GM10248 (cell line): ENCODE results near the gene SCG3.
"Not testable (repeated sequence)": the region's sequence is repeated elsewhere in the genome, so short reads cannot be mapped to it uniquely, and the experiment has no call there.

Experiments
- CTCF ChIA-PET: fragments of 300-600 bp; sonication (Branson Sonifier 250); formaldehyde crosslinking; extraction: SDS; loops from one replicate; lab custom pipeline; 2021; ENCODE audit warnings: antibody characterized with exemption; lab: Yijun Ruan, JAX
- POLR2A ChIA-PET: fragments of 350-650 bp; sonication (Branson Sonifier 250); formaldehyde crosslinking; extraction: SDS; loops from one replicate; lab custom pipeline; 2020; ENCODE audit warnings: antibody characterized with exemption; lab: Yijun Ruan, JAX
- DNase-seq: peaks from one replicate; pipeline ENCODE4 v3.0.0; 2012; ENCODE audit errors: extremely low spot score
- TF ChIP-seq, protein P1 (sequence below): IDR thresholded peaks from 2 replicates; pipeline ENCODE4 v1.5.1; 2012; ENCODE audit warnings: mild to moderate bottlenecking, low read depth; ENCODE audit errors: extremely low read depth, missing control alignments, control extremely low read depth

The SCG3 gene

DNA sequence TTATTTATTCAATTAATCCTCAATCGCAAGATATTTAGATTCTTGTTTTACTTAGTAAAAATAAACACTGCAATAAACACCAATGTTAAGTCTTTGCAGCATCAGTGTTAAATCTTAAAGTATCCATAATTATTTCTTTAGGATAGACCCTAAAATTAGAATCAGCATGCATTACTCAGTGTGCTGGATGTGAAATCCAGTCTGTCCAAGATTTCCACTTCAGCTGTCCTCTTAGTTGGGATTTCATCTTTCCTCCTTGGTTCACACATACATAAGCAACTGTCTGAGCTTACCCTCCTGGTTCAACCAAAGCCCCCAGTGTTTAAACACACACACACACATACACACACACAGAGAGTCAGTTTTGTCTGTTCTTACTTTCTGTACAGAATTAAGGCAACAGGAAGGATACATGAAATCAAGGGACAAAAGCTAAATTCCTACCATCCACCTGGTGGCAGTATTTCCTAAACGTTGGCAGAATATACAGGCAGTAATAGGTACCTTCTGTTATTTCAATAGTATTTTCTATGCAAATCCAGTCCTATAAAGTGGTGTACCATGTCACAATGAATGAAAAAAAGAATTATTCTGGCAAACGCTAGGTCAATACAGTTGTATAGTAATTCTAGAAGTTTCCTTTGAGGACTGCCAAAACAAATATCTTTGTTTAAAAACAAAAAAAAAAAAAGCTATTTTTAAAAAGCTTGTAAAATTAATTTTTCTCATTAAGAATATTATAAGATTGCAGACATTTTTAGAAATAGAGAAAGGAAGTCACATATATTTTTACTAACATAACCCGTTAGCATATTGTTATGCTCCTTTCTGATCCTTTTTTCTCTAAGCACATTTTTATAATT lies 31.4 kb upstream of the SCG3 start:
- peak; percentile 64 for DNase-seq
- TF ChIP-seq, protein P1, sequence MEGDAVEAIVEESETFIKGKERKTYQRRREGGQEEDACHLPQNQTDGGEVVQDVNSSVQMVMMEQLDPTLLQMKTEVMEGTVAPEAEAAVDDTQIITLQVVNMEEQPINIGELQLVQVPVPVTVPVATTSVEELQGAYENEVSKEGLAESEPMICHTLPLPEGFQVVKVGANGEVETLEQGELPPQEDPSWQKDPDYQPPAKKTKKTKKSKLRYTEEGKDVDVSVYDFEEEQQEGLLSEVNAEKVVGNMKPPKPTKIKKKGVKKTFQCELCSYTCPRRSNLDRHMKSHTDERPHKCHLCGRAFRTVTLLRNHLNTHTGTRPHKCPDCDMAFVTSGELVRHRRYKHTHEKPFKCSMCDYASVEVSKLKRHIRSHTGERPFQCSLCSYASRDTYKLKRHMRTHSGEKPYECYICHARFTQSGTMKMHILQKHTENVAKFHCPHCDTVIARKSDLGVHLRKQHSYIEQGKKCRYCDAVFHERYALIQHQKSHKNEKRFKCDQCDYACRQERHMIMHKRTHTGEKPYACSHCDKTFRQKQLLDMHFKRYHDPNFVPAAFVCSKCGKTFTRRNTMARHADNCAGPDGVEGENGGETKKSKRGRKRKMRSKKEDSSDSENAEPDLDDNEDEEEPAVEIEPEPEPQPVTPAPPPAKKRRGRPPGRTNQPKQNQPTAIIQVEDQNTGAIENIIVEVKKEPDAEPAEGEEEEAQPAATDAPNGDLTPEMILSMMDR = peak; percentile 68
- POLR2A ChIA-PET = no interaction called here
- CTCF ChIA-PET = interaction anchor here (0.7 to 3.9 kb wide), 41 partner anchors 8 to 586 kb away, joined by 3 to 168 read pairs (median 5); partner anchors contain the start of genes DMXL2 and LYSMD2

DNA sequence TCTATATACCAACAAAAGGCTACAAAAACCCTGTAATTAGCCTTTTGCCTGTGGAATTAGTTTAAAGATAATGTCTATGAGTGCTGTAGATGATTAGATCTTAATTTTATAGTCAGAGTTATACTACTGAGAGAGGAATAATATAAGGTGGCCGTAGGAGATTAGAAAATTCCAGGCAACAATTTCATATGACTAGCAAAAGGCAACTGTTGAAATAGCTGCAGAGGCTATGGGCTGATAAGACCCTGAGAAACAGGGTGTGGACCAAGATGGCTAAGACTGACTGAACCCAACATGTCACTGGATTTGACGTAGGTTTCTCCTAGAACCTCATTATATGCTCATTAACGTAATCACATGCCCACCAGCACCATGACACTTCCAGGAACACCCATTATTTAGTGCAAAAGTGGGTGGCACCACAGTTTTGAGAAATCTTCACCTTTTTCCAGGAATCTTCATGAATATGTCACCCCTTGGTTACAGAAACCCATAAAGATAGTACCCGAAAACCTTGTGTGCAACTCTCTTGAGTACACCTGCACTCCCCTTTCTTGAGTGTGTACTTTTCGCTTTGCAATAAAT lies 29.1 kb upstream of the SCG3 start:
- ChIA-PET CTCF (interaction anchor here (0.9 to 3.8 kb wide), 3 partner anchors 10 to 123 kb away, joined by 3 to 168 read pairs (median 22); no protein-coding TSS in a partner anchor), POLR2A (no interaction called here)
- TF ChIP-seq, protein P1 = no peak
- no peak for DNase-seq

DNA sequence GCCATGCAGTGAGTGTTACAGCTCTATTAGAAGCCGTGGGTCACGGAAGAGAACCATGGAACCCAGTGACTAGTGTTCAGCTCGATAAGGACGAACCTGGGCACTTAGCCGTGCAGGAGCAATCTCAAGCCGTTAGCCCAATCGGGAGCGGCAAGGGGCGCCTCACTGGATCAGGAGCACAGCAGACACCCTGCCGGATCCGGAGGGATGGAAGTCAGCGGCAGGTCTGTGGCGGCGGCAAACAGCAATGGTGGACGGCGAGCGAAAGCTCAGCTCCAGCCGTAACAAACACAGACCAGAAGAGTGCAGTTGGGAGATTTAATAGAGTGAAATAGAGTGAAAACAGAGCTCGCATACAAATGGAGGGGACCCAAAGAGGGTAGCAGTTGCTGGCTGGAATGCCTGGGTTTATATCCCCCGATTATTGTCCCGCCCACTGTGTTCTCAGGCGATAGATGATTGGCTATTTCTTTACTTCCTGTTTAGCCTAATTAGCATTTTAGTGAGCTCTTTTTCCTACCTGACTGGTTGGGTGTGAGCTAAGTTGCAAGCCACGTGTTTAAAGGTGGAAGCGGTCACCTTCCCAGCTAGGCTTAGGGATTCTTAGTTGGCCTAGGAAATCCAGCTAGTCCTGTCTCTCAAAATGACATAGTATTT lies 25.8 kb upstream of the SCG3 start:
- CTCF ChIA-PET = interaction anchor here (1.4 to 6.6 kb wide), 2 partner anchors 121 to 128 kb away, joined by 4 to 45 read pairs; no protein-coding TSS in a partner anchor
- DNase-seq, POLR2A ChIA-PET: not testable (repeated sequence)

DNA sequence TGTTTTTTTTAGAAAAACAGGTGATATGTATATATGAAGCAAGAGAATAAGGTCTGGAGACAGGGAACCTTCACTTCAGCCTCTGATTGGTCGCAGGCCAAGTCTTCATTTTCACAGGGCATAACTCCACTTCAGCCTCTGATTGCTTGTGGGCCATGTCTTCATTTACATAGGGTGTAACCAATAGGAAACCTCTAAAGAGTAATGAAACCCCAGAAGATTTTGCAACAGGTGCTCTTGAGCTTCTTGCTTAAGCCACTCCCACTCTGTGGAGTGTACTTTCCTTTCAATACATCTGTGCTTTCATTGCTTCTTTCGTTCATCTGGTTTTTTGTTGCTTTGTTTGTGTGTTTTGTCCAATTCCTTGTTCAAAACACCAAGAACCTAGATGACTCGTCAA lies 22.6 kb upstream of the SCG3 start:
- POLR2A ChIA-PET = no interaction called here
- CTCF ChIA-PET = interaction anchor here (1.8 to 6.6 kb wide), 2 partner anchors 98 to 118 kb away, joined by 5 to 45 read pairs; no protein-coding TSS in a partner anchor
- DNase-seq = no peak
- TF ChIP-seq, protein P1 = no peak

DNA sequence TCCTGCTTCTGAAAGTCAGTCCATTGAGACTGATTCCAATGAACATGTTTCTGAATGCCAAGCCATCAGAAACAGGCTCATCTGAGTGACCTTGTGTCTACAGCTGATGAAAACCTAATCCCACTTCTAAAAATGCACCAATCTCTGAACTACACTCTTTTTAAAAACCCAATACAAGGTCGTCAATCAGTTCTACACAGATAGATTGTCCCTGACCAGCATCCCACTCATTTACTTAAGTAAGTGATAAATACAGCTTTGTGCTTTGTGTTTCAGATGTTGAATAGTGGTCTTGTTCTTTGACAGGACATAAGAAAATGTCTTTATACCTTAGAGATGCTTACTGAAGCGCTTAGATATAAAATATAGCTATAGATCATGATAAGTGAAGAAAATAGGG lies 20.2 kb upstream of the SCG3 start:
- TF ChIP-seq, protein P1 = no peak
- no peak for DNase-seq
- POLR2A ChIA-PET = no interaction called here
- CTCF ChIA-PET = interaction anchor here (0.9 to 3.9 kb wide), 2 partner anchors 10 to 116 kb away, joined by 6 to 22 read pairs; no protein-coding TSS in a partner anchor

DNA sequence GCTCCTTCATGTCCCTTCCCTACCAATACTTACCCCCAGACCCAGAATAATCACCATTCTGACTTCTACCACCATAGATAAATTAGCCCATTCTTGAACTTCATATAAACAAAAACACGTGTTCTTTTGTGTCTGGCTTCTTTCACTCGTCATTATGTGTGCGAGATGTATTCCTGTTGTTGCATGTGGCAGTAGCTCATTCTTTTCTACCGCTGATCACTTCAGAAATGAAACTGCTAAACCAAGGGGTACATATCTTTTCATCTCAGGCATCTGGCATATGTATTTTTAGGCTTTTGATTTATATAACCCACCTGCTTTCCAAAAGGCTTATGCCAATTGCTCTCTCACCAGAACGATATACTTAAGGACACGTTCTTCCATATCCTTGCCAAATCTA lies 13.8 kb upstream of the SCG3 start:
- ChIA-PET POLR2A (no interaction called here), CTCF (interaction anchor here (2.3 to 2.5 kb wide), 2 partner anchors 18 to 109 kb away, joined by 7 to 8 read pairs; no protein-coding TSS in a partner anchor)
- DNase-seq = no peak
- TF ChIP-seq, protein P1 = no peak
